LHCN-M2 (cell line): Measurements from ENCODE around the gene DNAH10. TPM values are rescaled to one million over a fixed set of nuclear protein-coding genes. Genes with fewer than 3 reads are reported as not detected.

Experiments used
- DNase-seq: peaks from one replicate; pipeline ENCODE4 v3.0.0-alpha.2; 2012; ENCODE audit warnings: low read depth
- total RNA-seq: library from RNA; depleted of rRNA; stranded (reverse); fragments of >200 nt; gene quantifications from 2 replicates; pipeline ENCODE4 v1.2.3, GENCODE V29; 2014; rRNA removed

Gene DNAH10
- total RNA-seq, 1 experiment from 2014 or later, result under 0.01 TPM

DNA sequence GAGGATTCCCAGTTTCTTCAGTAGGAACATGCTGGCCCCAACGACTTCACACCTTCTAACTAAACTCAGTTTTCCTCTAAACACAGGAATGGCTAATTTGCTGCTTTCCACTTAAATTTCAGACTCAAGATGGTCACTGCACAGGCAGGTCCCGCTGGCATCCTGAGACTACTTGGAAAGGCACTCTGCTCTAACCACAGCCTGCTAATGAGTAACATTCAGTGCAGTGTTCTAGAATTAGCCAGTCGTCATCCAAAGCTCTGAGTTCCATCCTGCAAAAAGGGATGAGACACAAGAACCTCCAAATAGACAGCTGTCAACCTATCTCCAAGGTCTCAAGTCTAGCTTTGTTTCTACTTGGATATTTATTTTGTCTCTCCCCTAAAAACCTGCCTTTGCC is 204.5 kb downstream of the DNAH10 start:
- peak; percentile 87 for DNase-seq

DNA sequence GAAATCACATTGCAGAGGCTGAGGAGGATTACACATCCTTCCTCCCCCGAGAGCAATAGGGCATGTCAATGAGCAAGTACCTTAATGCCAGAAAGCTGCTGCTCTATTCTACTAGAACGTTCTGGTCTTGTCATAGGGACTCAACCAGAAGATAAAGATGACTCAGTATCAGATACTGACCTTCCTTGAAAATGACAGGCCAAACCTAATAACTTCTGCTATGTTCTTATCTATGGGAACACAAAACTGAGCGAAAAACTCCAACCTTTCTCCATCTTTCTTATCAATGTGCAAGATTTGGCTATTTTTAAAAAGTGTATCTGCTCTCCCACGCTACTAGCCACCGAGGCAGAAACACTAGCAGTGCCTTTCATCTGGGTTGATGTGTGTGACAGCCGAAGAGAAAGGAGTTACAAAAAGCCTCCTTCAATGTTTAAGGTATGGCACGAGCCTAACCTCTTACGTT is 205.1 kb downstream of the DNAH10 start:
- DNase-seq, result no peak

DNA sequence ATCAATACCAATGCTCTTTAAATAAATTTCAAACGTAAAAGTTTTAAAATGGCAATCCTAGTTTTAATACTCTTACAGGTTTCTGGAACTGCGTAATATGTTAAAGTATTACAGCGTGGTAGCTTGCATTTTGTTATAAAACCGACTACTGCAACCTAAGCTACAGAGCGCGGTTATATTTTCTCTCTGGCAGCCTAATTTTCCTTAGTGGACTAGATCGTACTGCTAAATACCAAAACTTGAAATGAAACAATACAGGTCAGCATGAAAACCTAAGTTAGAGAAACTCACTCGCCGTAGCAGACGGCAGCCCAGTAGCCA is 209.3 kb downstream of the DNAH10 start:
- DNase-seq, result no peak

DNA sequence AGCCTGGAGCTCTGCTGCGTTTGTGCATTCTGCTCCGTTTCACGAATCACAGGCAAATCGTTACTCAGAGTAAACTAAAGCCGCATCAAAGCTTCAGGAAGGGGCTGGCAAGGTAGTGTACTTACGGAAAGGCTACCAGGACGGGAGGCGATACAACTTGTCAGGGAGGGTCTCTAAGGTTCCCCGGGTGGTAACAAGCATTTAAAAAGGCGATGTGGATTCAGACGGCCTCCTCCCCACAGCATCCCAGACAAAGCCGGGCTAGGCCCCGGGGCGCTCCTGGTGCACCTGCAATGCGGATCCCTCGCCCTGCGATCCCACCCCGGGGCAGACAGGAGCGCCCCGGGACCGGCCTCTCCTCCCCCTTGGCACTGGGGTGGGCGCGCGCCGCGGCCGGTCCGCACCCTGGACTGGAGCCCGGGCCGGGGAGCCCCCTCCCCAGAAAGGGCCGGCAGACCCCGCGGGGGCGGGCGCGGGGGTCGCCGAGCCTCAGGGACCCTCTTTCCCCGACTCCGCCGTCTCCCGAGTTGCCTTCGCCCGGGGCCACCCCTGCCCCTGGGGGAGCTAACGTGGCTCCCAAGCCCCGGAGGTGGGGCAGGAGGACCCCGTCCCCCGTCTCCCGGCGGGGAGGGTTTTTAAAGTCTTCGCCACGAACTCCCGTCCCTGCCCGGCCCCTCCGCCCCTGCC is 209.8 kb downstream of the DNAH10 start:
- peak; percentile 25 for DNase-seq

DNA sequence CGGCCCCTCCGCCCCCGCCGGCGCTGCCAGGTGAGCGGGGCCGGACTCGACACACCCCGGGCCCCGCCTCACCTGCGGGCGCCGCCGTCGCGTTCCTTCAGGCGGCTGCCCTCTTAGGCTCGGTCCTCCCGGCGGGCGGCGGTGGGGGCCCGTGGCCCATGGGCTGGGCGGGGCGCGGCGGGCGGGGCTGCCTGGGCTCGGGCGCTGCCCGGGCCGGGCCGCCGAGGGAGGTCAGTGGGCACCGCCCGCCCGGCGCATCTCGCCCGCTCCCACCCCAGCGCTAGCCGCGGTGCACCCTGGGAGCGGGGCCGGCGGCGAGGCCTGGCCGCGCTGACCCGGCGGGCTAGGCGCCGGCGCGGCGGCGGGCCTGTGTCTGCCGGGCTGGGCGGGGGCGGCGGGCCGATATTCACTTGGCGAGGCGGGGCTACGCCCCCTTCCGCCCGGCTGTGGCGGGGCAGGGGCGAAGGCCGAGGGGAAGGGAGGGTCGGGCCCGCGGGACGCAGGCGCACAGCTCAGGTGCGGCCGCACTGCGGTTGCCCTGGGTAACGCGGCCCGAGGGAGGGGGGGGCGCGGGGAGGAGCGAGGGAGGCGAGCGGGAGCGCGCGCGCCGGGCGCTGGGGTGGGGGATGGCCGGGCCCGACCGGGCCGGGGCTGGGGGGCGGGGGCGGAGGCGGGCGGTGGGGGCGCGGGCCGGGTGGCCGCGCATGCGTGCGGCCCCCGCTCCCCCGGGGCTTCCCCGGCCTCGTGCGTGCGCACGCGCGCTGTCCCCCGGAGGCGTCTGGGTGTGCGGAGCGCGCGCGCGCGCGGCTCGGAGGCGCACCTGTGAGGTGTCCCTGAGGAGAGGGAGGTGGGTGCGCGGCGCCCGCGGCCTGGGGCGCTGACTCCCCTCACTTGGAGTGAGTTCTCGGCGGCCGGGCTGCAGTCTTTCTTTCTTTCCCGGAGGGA is 210.6 kb downstream of the DNAH10 start, which contains the start of the genes CCDC92 and ZNF664:
Gene CCDC92, minus strand, starts transcription at position 375 of the 945 bp plus-strand sequence. CDS start 28,526 bp downstream, outside the sequence.
Gene ZNF664, plus strand, starts transcription at position 759 of the 945 bp plus-strand sequence. CDS start 38,930 bp downstream, outside the sequence.
- peak; percentile 85 for DNase-seq

DNA sequence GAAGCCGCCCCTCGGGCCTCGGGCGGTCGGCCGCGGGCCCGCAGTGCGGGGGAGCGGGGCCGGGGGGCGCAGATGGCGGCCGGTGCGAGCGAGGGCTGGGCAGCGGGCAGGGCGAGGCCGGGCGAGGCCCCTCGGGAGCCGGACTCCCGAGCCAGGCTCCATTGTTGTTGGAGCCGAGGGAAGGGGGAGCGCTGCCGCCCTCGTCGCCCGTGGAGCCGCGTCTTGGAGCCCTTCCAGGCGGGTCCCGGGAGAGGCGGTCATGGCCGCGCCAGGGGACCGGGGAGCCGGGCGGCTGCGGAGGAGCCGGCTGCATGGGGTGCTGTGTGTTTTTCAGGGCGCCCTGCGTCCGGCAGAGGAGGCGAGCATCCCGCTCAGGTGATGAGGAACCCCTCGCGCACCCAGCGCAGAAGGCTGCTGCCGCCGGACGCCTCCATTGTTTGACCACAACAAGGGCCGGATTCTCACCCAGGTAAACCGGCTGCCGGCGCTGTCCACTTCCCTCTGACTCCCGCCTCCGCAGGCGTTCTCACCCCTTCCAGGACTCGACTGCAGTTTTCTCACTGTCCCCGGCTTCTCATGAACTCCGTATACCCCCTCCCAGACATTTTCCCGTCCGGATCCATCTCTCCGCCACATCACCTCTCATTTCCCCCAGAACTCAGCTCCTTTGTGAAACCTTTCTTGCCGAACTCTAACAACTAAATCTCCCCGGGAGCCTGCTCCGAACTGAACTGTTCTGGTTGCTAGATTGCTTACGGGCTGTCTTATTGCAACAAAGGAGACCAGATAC is 211.6 kb downstream of the DNAH10 start:
- DNase-seq, result no peak

DNA sequence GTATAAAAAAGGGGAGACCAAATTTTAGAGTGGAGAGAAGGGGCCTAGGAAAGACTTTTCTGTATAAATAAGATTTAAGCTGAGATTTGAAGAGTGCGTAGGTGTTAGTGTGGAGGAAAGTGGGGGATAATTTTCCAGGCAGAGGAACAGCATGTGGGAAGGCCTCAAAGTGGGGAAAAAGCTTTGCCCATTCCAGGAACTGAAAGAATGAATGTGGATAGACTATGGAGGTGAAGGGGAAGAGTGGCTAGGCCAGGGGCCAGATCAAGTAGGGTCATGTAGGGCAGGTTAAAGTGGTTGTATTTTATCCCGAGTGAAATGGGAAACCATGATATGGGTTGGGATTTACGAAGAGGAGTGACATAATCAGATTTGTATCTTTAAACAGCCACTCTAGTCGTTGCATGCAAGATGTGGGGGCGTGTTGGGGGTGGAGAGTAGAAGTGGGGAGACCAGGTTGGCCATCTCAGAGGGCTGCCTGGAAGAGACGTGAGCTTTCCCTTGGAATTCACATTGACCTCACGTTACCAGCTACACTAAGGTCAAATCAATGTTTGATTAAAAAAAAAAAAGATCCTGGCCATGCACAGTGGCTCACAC is 214.2 kb downstream of the DNAH10 start:
- DNase-seq, result no peak

DNA sequence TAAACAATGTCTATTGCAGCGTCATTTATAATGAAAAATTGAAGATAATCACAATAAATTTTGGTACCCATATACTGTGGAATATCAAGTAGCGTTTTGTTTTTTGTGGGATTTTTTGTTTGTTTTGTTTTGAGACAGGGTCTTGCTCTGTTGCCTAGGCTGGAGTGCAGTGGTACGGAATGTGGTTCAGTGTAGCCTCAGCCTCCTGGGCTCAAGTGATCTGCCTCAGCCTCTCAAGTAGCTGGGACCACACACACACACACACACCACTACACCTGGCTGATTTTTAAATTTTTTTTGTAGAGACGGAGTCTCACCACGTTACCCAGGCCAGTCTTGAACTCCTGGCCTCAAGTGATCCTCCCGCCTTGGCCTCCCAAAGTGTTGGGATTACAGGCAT is 217.5 kb downstream of the DNAH10 start:
- DNase-seq, result no peak

DNA sequence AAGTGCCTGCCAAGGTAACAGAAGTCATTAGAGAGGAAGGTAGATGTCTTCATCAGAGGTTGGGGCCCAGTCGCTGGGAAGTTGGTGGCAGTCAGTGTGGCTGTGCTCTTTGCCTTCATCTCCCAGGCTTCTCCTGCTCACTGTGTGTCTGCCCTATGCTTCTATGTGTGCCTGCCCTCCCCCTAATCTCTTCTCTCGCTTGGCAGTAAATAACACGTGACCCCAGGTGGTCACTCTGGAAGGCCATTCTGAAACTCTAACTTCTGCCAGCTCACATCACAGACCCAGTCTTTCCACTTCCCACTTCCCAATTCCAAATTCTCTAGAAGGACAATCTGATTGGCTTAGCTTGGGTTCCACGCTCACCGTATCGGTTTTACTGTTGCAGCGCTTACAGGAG is 220.2 kb downstream of the DNAH10 start:
- DNase-seq, result no peak

DNA sequence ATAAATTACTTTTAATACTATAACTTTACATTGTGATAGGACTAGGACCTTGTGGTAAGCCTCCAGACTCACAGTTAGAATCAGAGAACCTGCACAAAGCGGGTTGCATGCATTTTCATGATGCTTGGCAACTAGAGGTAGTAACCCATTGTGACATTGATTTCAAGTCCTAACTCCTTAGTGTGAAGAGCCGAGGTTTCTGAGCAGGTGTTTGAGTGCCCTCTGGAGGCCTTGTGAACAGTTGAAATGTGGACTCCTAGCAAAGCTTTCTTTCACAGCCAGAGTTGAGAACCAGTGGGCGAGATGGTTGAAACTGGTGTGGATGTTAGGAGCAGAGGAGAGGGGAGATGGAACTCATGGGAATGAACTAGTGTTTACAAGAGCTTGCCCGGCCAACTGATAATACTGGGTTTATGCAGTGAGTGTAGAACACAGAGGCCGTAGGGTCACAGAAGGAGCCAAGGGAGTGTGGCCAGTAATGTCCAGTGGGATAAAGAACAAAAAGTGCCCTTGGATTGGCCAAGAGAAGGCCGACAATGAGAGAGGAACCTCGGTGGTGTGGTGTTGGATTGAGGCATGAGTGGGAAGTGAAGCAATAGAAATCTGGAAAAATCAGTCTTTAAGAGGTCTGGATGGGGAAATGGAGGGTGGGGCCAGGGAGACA is 221.9 kb downstream of the DNAH10 start:
- DNase-seq, result peak; percentile 70

DNA sequence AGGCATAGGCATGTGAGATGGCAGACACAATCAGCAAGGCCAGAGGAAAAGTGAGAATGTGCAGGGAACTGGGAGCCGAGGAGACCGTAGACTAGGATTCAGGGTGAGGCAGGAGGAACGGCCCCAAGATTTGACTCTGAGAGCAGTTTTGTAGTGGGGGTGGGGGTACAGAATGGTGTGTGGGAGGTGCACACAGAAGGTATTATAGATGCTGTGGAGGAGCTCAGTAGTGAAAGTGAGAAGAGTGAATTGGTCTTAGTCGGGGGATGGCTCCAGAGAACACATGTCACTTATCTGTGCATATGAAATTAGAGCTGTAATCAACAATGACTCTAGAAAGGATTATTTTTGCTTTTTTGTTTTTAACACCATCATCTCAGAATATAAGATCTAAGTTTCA is 222.8 kb downstream of the DNAH10 start:
- DNase-seq, result no peak

Other genes with a start within 250 kb of the DNAH10 start
- 15.4 and 16.5 TPM in 2 replicates for gene RILPL1, start 228.6 kb upstream of the DNAH10 start, total RNA-seq
- gene TMED2, start 177.7 kb upstream of the DNAH10 start, total RNA-seq, result 259 and 262 TPM in 2 replicates
- 19.9 and 23.5 TPM in 2 replicates for gene DDX55, start 160.2 kb upstream of the DNAH10 start, total RNA-seq
- 145 and 163 TPM in 2 replicates for gene EIF2B1, start 128.6 kb upstream of the DNAH10 start, total RNA-seq
- gene GTF2H3, start 128.5 kb upstream of the DNAH10 start, total RNA-seq, result 40.0 and 46.2 TPM in 2 replicates
- 11.2 and 13.5 TPM in 2 replicates for gene TCTN2, start 91.2 kb upstream of the DNAH10 start, total RNA-seq
- gene ATP6V0A2, start 49.9 kb upstream of the DNAH10 start, total RNA-seq, result 28.6 and 30.1 TPM in 2 replicates
- gene CCDC92, start 210.5 kb downstream of the DNAH10 start, total RNA-seq, result 10.3 and 16.4 TPM in 2 replicates
- gene ZNF664, start 210.9 kb downstream of the DNAH10 start, total RNA-seq, result 32.5 and 43.2 TPM in 2 replicates